Neural progenitor cell (in vitro differentiated cells): Measurements from ENCODE around the gene CDCA5. TPM values are rescaled to one million over a fixed set of nuclear protein-coding genes. Genes with fewer than 3 reads are reported as not detected.

Experiments used
- DNase-seq: peaks from one replicate; pipeline ENCODE4 v3.0.0-alpha.2; 2016; ENCODE audit warnings: low spot score
- H2AFZ ChIP-seq: fragments of 200-600 bp; sonication (generic); replicated peaks from 2 replicates; pipeline ENCODE4 v1.6.1; 2016; ENCODE audit warnings: antibody characterized with exemption
- H3F3A ChIP-seq: fragments of 200-600 bp; sonication (generic); 2 replicates; pipeline ENCODE4 v1.6.1; 2016; ENCODE audit warnings: antibody characterized with exemption, low read depth
- H3K27ac ChIP-seq: fragments of 200-600 bp; sonication (generic); 2 replicates; pipeline ENCODE4 v1.5.1; 2016; ENCODE audit warnings: mild to moderate bottlenecking
- H3K27me3 ChIP-seq: fragments of 200-600 bp; sonication (generic); 2 replicates; pipeline ENCODE4 v1.6.1; 2016; ENCODE audit warnings: mild to moderate bottlenecking, moderate library complexity
- H3K36me3 ChIP-seq: fragments of 200-600 bp; sonication (generic); 2 replicates; pipeline ENCODE4 v1.5.1; 2016
- H3K4me1 ChIP-seq: fragments of 200-600 bp; sonication (generic); 2 replicates; pipeline ENCODE4 v1.6.1; 2016; ENCODE audit warnings: mixed run types
- H3K4me2 ChIP-seq: fragments of 200-600 bp; sonication (generic); 2 replicates; pipeline ENCODE4 v1.6.1; 2016
- H3K4me3 ChIP-seq: fragments of 200-600 bp; sonication (generic); 2 replicates; pipeline ENCODE4 v1.5.1; 2016
- H3K79me2 ChIP-seq: fragments of 200-600 bp; sonication (generic); 2 replicates; pipeline ENCODE4 v1.6.1; 2016; ENCODE audit warnings: low read depth
- H3K9ac ChIP-seq: fragments of 200-600 bp; sonication (generic); 2 replicates; pipeline ENCODE4 v1.6.1; 2016
- H3K9me3 ChIP-seq: fragments of 200-600 bp; sonication (generic); 2 replicates; pipeline ENCODE4 v1.5.1; 2016; ENCODE audit warnings: low read depth
- H4K20me1 ChIP-seq: fragments of 200-600 bp; sonication (generic); 2 replicates; pipeline ENCODE4 v1.6.1; 2016; ENCODE audit warnings: low read depth
- H3K27ac Mint-ChIP-seq: 3 replicates; pipeline ENCODE4 v1.8.0; 2021; ENCODE audit warnings: mixed read lengths
- H3K27me3 Mint-ChIP-seq: 2 replicates; pipeline ENCODE4 v1.8.0; 2022; ENCODE audit warnings: low read depth, mild to moderate bottlenecking, inconsistent platforms, moderate library complexity, mixed read lengths; ENCODE audit not compliant: insufficient read depth
- H3K36me3 Mint-ChIP-seq: 3 replicates; pipeline ENCODE4 v1.8.0; 2021; ENCODE audit warnings: mixed read lengths
- H3K4me1 Mint-ChIP-seq: 3 replicates; pipeline ENCODE4 v1.8.0; 2021; ENCODE audit warnings: mixed read lengths
- H3K4me3 Mint-ChIP-seq: 3 replicates; pipeline ENCODE4 v1.8.0; 2021; ENCODE audit warnings: mild to moderate bottlenecking, moderate library complexity, mixed read lengths
- H3K9me3 Mint-ChIP-seq: 3 replicates; pipeline ENCODE4 v1.8.0; 2020; ENCODE audit warnings: mixed read lengths
- EZH2 ChIP-seq: fragments of 200-600 bp; sonication (generic); IDR thresholded peaks from 2 replicates; pipeline ENCODE4 v1.6.1; 2017; ENCODE audit warnings: antibody characterized with exemption, mild to moderate bottlenecking, moderate library complexity
- EZH2phosphoT487 ChIP-seq: fragments of 200-600 bp; sonication (generic); IDR thresholded peaks from 2 replicates; pipeline ENCODE4 v1.6.1; 2017; ENCODE audit warnings: antibody characterized with exemption
- total RNA-seq: library from RNA; depleted of rRNA; stranded (reverse); fragments of >200 nt; gene quantifications from 2 replicates; pipeline ENCODE4 v1.2.3, GENCODE V29; 2015; ENCODE audit warnings: low replicate concordance
- TF ChIP-seq, protein P1 (sequence below): fragments of 200-600 bp; sonication (generic); IDR thresholded peaks from 2 replicates; pipeline ENCODE4 v1.5.1; 2017; ENCODE audit warnings: antibody characterized with exemption, mild to moderate bottlenecking

The CDCA5 gene
- total RNA-seq, 1 donor from 2014 or later = 46.7 TPM

DNA sequence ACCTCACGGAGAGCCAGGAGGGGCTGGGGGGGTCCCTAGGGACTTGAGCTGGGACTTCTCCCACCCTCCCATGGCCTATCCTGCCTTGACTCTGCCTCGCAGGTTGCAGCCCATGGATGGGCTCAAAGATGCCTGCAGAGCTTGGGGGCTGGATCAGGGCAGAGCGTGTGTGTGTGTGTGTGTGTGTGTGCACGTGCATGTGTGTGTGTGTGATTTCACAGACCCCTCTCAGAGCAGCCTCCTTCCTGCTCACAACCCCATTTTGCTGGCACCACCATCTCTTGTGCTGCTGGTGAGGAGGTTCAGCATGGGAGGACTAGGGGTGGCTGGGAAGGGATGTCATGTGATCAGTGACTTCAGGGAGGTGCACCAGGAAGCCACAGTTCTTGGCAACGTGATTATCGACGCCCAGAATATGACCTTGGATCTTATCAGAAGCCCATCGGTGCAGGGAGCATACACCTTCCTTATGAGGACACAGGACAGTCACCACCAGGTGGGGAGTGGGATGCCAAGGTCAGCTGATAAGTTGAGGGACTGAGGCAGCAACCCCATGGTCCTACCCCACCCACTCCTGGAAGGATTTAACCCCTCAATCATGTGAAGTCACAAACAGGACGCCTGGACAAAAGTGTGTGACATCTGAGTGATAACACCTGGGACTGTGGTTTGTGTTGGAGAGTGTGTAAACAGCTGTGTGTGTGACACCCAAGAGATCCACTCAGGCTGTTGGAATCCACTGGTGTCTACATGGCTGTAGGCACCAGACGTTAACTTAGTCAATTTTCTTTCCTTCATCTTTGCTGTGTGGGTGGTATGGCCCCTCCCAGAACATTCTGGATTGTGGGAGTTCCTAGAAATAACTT is 23.6 kb downstream of the CDCA5 start:
- Mint-ChIP-seq H3K9me3 (no peaks in the 10 kb centered on the region), H3K36me3 (no peaks in the 10 kb centered on the region), H3K4me3 (no peak overlapping the region), H3K27ac (no peak overlapping the region), H3K4me1 (peaks cover 3% of the 10 kb centered on the region), H3K27me3 (peaks cover 2% of the 10 kb centered on the region)
- Histone ChIP-seq H3K4me3 (no peak overlapping the region), H3K4me1 (no peaks in the 10 kb centered on the region), H3K79me2 (no peaks in the 10 kb centered on the region), H3K27ac (no peak overlapping the region), H3K9me3 (no peaks in the 10 kb centered on the region), H3F3A (no peaks in the 10 kb centered on the region), H4K20me1 (no peaks in the 10 kb centered on the region), H3K4me2 (no peak overlapping the region), H2AFZ (no peak overlapping the region), H3K27me3 (no peaks in the 10 kb centered on the region), H3K9ac (no peak overlapping the region), H3K36me3 (no peaks in the 10 kb centered on the region)
- no peak for DNase-seq
- no peak for TF ChIP-seq EZH2
- TF ChIP-seq EZH2phosphoT487 = no peak
- TF ChIP-seq, protein P1, sequence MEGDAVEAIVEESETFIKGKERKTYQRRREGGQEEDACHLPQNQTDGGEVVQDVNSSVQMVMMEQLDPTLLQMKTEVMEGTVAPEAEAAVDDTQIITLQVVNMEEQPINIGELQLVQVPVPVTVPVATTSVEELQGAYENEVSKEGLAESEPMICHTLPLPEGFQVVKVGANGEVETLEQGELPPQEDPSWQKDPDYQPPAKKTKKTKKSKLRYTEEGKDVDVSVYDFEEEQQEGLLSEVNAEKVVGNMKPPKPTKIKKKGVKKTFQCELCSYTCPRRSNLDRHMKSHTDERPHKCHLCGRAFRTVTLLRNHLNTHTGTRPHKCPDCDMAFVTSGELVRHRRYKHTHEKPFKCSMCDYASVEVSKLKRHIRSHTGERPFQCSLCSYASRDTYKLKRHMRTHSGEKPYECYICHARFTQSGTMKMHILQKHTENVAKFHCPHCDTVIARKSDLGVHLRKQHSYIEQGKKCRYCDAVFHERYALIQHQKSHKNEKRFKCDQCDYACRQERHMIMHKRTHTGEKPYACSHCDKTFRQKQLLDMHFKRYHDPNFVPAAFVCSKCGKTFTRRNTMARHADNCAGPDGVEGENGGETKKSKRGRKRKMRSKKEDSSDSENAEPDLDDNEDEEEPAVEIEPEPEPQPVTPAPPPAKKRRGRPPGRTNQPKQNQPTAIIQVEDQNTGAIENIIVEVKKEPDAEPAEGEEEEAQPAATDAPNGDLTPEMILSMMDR = no peak

DNA sequence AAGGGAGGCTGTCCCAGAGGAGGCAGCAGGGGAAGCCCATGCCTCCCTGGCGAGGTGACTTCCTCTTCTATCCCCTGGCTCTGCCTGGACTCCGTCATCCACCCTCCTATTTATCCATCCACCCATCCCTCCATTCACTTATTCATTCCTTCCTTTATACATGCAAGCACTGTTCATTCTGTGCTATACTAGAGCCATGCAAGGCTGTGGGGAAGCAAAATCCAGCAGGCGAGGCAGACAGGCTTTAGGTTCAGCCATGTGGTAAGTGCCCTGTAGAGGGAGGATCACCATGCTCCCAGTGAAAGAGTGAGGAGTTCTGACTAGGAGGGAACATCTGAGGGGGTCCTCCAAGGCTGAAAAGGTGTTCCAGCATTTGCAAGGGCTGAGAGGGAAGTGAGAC is 24.3 kb downstream of the CDCA5 start:
- no peak overlapping the region for H3K27ac ChIP-seq
- no peak for DNase-seq
- H3K4me3 Mint-ChIP-seq = no peak overlapping the region
- H3K27me3 Mint-ChIP-seq = peaks cover 2% of the 10 kb centered on the region
- no peak overlapping the region for H3K4me2 ChIP-seq
- H3F3A ChIP-seq = no peaks in the 10 kb centered on the region
- TF ChIP-seq, protein P1 = no peak
- no peak for TF ChIP-seq EZH2phosphoT487
- no peak for TF ChIP-seq EZH2
- no peaks in the 10 kb centered on the region for H3K9me3 ChIP-seq
- H4K20me1 ChIP-seq = no peaks in the 10 kb centered on the region
- H3K9me3 Mint-ChIP-seq = no peaks in the 10 kb centered on the region
- H3K27me3 ChIP-seq = no peaks in the 10 kb centered on the region
- H3K9ac ChIP-seq = no peak overlapping the region
- H3K27ac Mint-ChIP-seq = no peak overlapping the region
- H3K4me1 ChIP-seq = no peaks in the 10 kb centered on the region
- no peaks in the 10 kb centered on the region for H3K36me3 Mint-ChIP-seq
- H3K36me3 ChIP-seq = no peaks in the 10 kb centered on the region
- H3K4me3 ChIP-seq = no peak overlapping the region
- H2AFZ ChIP-seq = no peak overlapping the region
- H3K4me1 Mint-ChIP-seq = peaks cover 3% of the 10 kb centered on the region
- no peaks in the 10 kb centered on the region for H3K79me2 ChIP-seq

DNA sequence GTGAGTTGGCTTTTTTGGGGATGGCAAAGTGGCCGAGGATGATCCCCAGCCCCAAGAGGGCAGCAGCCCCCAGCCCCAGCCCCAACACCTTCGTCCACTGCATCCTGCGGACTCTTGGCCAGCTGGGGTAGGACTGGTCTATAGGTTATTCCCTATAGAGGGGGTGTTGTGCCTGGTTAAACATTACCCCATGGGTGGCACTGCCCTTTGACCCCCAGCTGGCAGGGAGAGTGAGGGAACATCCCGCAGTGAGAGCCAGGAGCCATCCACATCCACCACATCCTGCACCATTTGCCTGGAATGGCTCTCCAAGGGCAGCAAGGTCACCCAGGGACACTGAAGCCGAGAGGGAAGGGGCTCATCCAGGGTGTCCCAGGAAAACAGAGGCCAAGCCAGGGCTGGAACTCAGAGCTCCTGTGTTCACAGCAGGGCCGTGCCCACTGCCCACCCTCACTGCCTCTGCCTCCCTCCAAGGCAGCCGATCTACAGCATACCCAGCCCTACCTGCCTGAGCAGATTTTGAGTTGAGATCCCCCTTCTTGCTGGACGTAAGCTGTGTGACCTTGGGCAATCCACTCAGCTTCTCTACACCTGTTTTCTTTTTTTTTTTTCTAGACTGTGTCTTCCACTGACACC is 25.3 kb downstream of the CDCA5 start, which contains the start of gene NAALADL1:
TSS of gene NAALADL1 (minus strand) at position 135 of the 636 bp plus-strand sequence. CDS start at position 103, 32 bp downstream.
- Histone ChIP-seq H3K27me3 (no peaks in the 10 kb centered on the region), H3K4me1 (no peaks in the 10 kb centered on the region), H3K4me2 (no peak within 1 kb of the TSS), H3K9me3 (no peaks in the 10 kb centered on the region), H3K36me3 (no peaks in the 10 kb centered on the region), H3K79me2 (no peaks in the 10 kb centered on the region), H2AFZ (no peak within 1 kb of the TSS), H4K20me1 (no peaks in the 10 kb centered on the region), H3K27ac (no peak within 1 kb of the TSS), H3F3A (no peaks in the 10 kb centered on the region), H3K4me3 (no peak within 1 kb of the TSS), H3K9ac (no peak within 1 kb of the TSS)
- peaks cover 3% of the 10 kb centered on the region for H3K4me1 Mint-ChIP-seq
- H3K4me3 Mint-ChIP-seq = no peak within 1 kb of the TSS
- H3K27ac Mint-ChIP-seq = no peak within 1 kb of the TSS
- peaks cover 3% of the 10 kb centered on the region for H3K27me3 Mint-ChIP-seq
- no peaks in the 10 kb centered on the region for H3K36me3 Mint-ChIP-seq
- TF ChIP-seq EZH2 = no peak
- no peak for TF ChIP-seq EZH2phosphoT487
- TF ChIP-seq, protein P1 = no peak
- DNase-seq = no peak
- H3K9me3 Mint-ChIP-seq = no peaks in the 10 kb centered on the region
